HT-29 (cell line): ENCODE measurements around the gene GAGE10. TPM values are rescaled to one million over a fixed set of nuclear protein-coding genes. Genes with fewer than 3 reads are reported as not detected.
"Not testable (repeated sequence)": the region's sequence is repeated elsewhere in the genome, so short reads cannot be mapped to it uniquely, and the experiment has no call there.

Experiments used
- DNase-seq: peaks from one replicate; pipeline ENCODE4 v3.0.0-alpha.2; 2015; ENCODE audit warnings: low spot score
- total RNA-seq: library from RNA; depleted of rRNA; stranded (reverse); fragments of >200 nt; shearing (Covaris generic); gene quantifications from 2 replicates; pipeline ENCODE4 v1.2.3, GENCODE V29; 2014

The GAGE10 gene
- total RNA-seq, 1 experiment from 2014 or later: not detected

- DNase-seq: no peak
Observed at GRCh38 chrX:49276207-49276606, 27.2 kb upstream of the GAGE10 start.

GRCh38 chrX:49276671-49277534, 26.5 kb upstream of the GAGE10 start:
- no peak for DNase-seq

- DNase-seq: no peak
Observed at GRCh38 chrX:49277535-49277830, 26.0 kb upstream of the GAGE10 start.

- no peak for DNase-seq
Observed at GRCh38 chrX:49278081-49278480, 25.4 kb upstream of the GAGE10 start.

GRCh38 chrX:49282647-49283011, 20.8 kb upstream of the GAGE10 start:
- peak; percentile 33 for DNase-seq

- DNase-seq: no peak
Observed at GRCh38 chrX:49284212-49284611, 19.2 kb upstream of the GAGE10 start.

- DNase-seq: no peak
Observed at GRCh38 chrX:49286136-49286535, 17.3 kb upstream of the GAGE10 start.

- DNase-seq: no peak
Observed at GRCh38 chrX:49286581-49286980, 16.9 kb upstream of the GAGE10 start.

GRCh38 chrX:49287665-49288064, 15.8 kb upstream of the GAGE10 start:
- DNase-seq: no peak

GRCh38 chrX:49290215-49290614, 13.2 kb upstream of the GAGE10 start:
- DNase-seq: no peak

- peak; percentile 69 for DNase-seq
Observed at GRCh38 chrX:49291615-49292337, 11.7 kb upstream of the GAGE10 start.

- no peak for DNase-seq
Observed at GRCh38 chrX:49292400-49293362, 10.8 kb upstream of the GAGE10 start.

GRCh38 chrX:49299293-49299692, 4.2 kb upstream of the GAGE10 start:
- not testable (repeated sequence) for DNase-seq

- DNase-seq: no peak
Observed at GRCh38 chrX:49300703-49301102, 2.7 kb upstream of the GAGE10 start.

- not testable (repeated sequence) for DNase-seq
Observed at GRCh38 chrX:49307775-49308174, 4.3 kb downstream of the GAGE10 start.

- no peak for DNase-seq
Observed at GRCh38 chrX:49308604-49309269, 5.3 kb downstream of the GAGE10 start.

GRCh38 chrX:49309401-49309981, 6.0 kb downstream of the GAGE10 start:
- DNase-seq: peak; percentile 44

GRCh38 chrX:49310371-49310770, 6.9 kb downstream of the GAGE10 start:
- DNase-seq: no peak

- no peak for DNase-seq
Observed at GRCh38 chrX:49312176-49312575, 8.7 kb downstream of the GAGE10 start.

- no peak for DNase-seq
Observed at GRCh38 chrX:49316085-49316484, 12.6 kb downstream of the GAGE10 start.

- DNase-seq: not testable (repeated sequence)
Observed at GRCh38 chrX:49321737-49322136, 18.3 kb downstream of the GAGE10 start, which contains the start of gene GAGE12J. Gene GAGE12J, plus strand, starts transcription at chrX:49322037. Its CDS starts 1,157 bp downstream, at chrX:49323194.
